Umbilical cord (tissue), 2 donors: Measurements from ENCODE around the gene ZDHHC11. TPM values are rescaled to one million over a fixed set of nuclear protein-coding genes. Genes with fewer than 3 reads are reported as not detected.
"Not testable (repeated sequence)": the region's sequence is repeated elsewhere in the genome, so short reads cannot be mapped to it uniquely, and the experiment has no call there.

Experiments used
- DNase-seq: peaks from one replicate; pipeline ENCODE4 v3.0.0-alpha.2; 2015; ENCODE audit warnings: low spot score
- total RNA-seq: library from RNA; depleted of rRNA; stranded (reverse); fragments of >200 nt; gene quantifications from one replicate; pipeline ENCODE4 v1.2.3, GENCODE V29; 2014; ENCODE audit warnings: low replicate concordance; ENCODE audit not compliant: insufficient read depth

The ZDHHC11 gene
- total RNA-seq, 1 donor from 2014 or later, result not detected

DNA sequence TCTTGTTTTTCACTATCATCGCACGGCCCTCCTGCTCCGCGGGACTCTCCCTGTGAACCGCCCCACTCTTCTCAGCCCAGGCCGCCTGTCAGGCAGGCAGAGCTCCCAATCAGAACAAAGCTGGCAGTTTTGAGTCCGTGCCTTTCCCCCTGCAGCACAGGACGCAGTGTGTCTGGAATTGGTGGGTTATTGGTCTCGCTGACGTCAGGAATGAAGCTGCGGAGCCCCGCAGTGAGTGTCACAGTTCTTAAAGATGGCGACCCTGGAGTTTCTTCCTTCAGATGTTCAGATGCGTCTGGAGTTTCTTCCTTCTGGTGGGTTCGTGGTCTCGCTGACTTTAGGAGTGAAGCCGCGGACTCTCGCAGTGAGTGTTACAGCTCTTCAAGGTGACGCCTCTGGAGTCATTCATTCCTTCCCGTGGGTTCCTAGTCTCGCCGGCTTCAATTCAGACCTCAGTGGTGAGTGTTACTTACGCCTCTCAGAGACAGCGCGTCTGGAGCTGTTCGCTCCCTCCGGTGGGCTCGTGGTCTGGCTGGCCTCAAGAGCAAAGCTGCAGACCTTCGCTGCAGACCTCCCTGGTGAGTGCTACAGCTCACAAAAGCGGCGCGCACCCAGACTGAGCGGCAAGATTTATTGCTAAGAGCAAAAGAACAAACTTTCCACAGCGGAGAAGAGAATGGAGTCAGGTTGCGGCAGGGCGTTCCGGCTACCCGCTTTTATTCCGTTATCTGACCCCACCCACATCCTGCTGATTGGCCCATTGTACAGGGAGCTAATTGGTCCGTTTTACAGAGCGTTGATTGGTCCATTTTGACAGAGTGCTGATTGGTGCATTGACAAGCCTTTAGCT, 73.7 kb downstream of the ZDHHC11 start:
- DNase-seq, result no peak

DNA sequence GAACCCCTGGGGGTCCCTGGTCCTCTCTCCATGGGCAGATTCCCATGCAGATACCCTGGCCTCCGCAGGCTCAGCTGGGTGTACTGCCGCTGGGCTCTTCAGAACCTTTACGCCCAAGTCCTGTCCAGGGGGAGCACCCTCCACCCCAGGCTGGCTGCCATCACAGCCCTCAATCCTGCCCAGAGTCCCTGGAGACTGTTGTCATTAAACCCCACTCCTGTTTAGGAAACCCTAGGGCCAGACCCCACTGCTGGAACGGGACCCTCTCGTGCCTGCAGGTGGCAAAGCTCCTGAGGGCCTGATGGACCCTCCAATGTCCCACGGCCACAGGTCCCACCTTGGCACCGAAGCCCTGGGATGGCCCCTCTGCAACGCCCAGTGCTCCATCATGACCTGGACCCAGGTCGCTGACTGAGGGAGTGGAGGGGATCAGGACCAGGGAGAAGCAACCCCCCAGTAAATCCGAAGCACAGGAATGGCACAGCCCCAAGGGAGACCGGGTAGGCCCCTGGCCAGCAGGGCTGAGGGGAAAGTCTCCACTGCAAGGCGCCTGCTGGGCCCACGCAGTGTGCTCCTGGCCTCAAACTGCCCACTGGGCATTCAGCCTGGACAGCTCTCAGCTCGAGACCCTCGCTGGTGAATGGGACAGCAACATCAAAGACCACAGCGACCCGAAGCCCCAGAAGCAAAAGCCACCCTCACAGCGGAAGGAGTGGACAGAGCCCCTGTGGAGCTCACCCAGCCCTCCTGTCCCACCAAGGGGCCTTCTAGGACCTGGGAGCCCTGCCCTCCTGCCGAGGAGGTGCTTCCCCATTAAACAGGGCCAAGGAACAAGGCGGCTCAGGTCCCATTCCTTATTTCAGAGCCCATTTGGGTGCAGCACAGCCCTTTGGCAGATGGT, 74.6 kb downstream of the ZDHHC11 start:
- no peak for DNase-seq

GRCh38 chr5:775595-775960, 75.2 kb downstream of the ZDHHC11 start:
- not testable (repeated sequence) for DNase-seq

DNA sequence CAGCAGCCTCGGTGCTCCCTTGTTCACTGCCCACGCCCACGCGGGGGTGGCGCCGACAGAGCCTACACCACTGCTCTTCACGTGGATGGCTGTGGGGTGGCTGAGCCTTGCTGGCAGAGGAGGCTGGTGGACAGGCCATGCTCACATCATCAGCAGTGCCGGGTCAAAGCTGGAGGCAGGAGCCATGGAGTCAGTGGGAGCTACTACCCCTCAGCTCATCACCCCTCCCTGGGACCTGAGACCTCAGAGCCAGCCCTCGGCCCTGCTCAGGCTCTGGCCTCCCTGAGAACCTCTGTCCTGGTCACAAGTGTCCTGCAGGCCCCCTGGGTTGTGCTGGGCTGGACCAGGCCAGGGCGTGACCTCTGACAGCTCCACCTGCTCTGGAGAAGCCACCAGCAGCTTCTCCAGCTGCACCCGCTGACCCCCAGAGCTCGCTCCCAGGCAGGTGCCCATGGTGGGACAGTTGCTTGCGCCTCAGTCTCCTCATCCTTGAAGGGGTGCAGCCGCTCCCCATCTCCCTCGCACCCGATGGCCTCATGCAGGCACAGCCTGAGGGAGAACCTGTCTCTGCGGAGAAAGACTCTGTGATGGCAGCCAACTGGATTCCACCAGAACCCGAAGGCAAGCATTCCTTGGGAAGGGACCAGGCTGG, 75.8 kb downstream of the ZDHHC11 start:
- not testable (repeated sequence) for DNase-seq

GRCh38 chr5:774304-774703, 76.5 kb downstream of the ZDHHC11 start:
- not testable (repeated sequence) for DNase-seq

DNA sequence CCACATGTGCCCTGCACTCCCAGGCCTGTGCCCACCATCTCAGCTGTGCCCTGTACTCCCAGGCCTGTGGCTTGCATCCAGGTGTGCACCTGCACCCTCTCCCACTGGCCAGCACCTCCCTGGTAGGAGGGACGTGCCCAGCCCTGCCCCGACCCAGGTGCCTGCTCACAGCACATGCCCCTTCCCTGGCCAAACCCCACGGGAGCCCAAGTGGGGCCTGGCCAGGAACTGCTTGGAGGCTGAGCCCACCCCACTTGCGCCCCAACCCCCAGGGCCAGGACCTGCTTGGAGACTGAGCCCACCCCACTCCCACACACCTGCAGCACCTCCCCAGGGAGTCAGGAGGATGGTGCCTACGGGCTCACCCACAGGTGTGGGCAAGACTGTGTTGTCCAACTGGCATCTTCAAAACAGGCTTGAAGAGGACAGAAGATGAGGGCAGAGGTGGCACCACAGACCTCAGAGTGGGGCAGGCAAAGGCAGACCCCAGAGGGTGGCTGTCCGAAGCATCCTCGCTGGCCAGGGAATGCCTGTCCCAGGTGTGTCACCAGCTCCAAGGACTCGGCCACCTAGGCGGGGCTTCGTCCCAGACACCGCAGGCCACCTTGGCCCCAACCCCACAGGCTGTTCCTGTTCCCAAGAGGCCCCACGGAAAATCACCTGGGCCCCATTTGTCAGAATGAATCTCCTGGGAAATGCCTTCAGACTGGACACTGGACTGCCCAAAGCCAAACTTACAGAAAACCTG, 77.1 kb downstream of the ZDHHC11 start:
- no peak for DNase-seq

DNA sequence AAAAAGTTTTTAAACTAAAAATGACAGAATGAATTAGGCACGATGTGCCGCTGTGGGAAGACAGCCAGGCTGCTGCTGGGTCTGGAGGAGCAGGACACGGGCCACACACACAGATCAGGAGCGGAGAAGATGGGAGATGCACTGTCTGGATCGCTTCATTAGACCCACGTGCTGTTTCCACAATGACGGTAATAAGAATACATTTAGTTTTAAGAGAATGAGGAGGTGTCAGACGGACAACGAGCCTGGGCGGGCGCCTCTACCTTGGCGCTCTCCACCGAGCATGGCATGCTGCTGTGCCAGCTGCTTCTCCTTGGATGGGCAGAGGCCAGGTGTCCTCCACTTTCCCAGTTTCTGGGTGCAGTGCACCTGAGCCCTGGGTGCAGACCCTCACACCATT, 77.9 kb downstream of the ZDHHC11 start:
- DNase-seq, result not testable (repeated sequence)

GRCh38 chr5:772547-772890, 78.3 kb downstream of the ZDHHC11 start:
- DNase-seq, result not testable (repeated sequence)

DNA sequence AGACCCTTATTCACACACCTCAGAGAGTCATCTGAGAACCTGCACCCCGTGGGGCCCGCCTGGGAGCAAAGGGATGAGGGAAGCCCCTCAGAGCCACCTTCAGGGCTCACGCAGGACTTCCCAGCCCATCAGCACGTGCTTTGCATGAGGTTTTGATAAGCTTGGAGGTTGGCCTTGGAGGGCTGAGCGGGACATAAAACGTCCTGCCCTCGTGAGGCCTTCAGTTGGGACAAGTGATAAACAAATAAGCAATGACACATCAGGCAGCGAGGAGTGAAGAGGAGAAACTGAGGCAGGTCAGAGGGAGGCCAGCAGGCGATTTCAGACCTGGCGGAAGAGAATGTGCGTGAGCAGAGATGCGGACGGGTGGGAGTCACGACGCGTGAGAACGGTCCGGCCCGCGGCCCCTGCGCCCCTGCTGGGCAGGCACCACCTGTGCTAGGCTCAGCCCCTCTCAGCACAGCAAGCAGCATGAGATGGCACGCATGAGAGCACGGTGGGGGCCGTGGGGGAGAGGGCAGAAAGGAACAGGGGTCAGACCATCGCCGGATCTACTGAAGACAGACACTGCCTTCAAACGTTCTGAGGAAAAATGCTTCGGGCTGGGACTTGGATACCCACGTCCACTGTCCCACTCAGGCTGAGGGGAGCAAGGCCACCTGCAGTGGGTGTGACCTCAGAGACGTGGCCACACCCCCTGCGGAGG, 78.8 kb downstream of the ZDHHC11 start:
- DNase-seq, result not testable (repeated sequence)

- not testable (repeated sequence) for DNase-seq
Observed at GRCh38 chr5:771087-771781, 79.6 kb downstream of the ZDHHC11 start.

DNA sequence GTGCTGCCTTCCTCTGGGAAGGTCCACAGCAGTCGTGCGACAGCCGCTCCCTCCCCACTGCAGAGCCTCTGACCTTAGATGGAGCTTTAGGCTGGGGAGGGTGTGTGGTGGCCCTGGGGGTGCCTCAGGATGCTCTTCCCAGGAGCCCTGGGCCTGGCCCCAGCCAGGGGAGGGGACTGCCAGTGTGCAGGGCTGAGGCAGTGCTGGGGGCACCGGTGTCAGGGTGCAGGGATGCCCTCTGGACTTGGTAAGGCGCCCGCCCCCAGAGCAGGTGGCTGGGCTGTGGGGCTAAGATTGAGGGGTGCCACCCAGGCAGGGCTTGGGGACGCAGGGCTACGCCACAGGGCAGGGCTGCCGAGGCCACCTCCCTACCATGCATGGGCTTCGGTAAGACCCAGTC, 80.2 kb downstream of the ZDHHC11 start:
- DNase-seq, result not testable (repeated sequence)

DNA sequence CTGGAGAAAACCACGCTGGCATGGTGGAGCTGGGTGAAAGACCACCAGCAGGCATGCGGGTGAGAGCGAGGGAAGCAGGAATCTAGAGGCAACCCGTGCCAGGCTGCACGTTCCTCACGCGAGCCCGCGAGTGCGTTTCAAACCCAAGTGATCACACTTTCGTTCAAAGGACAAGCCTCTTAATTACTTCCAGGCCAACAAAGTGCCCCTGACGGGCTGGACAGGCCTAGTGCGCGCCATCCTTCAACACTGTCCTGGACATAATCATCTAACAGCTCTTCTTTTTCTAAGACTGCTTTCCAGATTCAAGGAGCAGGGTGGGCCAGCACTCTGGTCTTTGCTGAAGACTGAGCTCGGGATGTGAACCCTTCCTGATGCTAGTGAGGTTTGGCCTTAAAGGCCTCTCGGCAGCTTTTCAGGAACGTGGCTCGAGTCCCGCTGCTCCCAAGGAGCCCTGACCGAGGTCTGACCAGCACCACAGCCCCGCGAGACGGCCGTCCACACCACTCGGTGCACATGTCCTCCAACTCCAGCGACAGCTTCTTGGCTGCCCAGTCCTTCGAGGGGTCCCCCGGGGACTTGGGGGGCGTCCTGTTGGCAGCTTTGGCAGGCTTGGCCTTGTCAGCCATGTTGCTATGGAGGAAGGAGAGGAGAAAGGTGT, 81.2 kb downstream of the ZDHHC11 start:
- DNase-seq, result not testable (repeated sequence)

- DNase-seq, result no peak
Observed at GRCh38 chr5:766666-767431, 83.9 kb downstream of the ZDHHC11 start.

DNA sequence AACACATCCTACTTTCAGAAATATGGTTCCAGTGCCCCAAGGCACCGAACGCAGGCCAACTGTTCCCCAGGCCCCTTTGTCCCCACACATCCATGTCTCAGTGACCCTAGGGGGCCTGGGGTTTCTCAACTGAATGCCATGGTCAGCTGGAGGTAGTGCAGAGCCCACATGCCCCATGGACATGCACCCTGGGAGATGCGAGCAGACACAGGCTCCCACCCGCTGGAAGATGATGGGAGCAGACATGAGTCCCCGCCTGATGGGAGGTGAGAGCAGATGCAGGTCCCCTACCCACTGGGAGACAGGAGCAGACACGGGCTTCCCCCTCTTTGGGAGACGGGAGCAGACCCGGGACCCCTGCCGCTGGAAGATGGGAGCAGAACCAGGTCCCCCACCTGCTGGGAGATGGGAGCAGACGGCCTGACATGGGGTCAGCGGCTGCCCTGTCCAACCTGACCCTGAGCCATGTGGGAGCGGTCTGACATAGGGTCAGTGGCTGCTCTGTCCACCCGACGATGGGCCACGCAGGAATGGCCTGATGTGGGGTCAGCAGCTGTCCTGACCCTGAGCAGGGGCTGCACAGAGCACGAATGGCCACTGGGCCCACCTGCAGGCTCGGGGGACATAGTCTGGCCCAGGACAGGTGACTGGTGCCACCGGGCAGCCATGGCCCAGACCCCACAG, 84.7 kb downstream of the ZDHHC11 start:
- no peak for DNase-seq

DNA sequence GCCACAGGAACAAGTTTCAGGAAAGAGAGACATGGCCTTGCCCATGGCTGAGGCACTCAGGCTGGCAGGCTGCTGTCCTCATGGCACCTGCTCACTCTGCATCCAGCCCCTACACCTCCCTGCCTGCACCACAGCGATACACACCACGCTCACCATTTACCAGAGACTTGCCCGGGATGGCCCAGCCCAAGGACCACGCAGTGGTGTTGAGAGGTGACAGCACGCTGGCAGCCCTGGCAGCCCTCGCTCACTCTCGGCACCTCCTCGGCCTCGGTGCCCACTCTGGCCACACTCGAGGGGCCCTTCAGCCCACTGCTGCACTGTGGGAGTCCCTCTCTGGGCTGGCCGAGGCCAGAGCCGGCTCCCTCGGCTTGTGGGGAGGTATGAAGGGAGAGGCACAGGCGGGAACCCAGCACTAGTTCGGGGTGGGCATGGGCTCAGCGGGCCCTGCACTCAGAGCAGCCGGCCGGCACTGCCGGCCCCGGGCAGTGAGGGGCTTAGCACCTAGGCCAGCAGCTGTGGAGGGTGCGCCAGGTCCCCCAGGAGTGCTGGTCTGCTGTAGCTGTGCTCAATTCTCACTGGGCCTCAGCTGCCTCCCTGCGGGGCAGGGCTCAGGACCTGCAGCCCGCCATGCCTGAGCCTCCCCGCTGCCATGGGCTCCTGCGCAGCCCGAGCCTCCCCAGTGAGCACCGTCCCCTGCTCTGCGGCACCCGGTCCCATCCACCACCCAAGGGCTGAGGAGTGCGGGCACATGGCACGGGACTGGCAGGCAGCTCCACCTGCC, 86.6 kb downstream of the ZDHHC11 start:
- no peak for DNase-seq

- DNase-seq, result no peak
Observed at GRCh38 chr5:763397-763796, 87.4 kb downstream of the ZDHHC11 start.

GRCh38 chr5:762996-763395, 87.8 kb downstream of the ZDHHC11 start:
- not testable (repeated sequence) for DNase-seq
